BJ (cell line): ENCODE data around the gene SH2D7. TPM values are rescaled to one million over a fixed set of nuclear protein-coding genes. Genes with fewer than 3 reads are reported as not detected.

Source experiments
- CTCF ChIA-PET: fragments of 350-600 bp; formaldehyde crosslinking; extraction: SDS; loops from one replicate; lab custom pipeline; 2021; ENCODE audit warnings: antibody characterized with exemption, inconsistent platforms; lab: Yijun Ruan, JAX
- POLR2A ChIA-PET: fragments of 300-600 bp; sonication (Branson Sonifier 250); formaldehyde crosslinking; extraction: SDS; loops from one replicate; lab custom pipeline; 2021; ENCODE audit warnings: antibody characterized with exemption; lab: Charles Lee
- DNase-seq: peaks from one replicate; pipeline ENCODE4 v3.0.0-alpha.2; 2011; ENCODE audit warnings: low read depth
- H3K27me3 ChIP-seq: 2 replicates; pipeline ENCODE4 v1.6.0; 2011; ENCODE audit warnings: low read length; ENCODE audit not compliant: control insufficient read depth, insufficient read depth
- H3K36me3 ChIP-seq: 2 replicates; pipeline ENCODE4 v1.5.1; 2011; ENCODE audit warnings: low read length; ENCODE audit not compliant: control insufficient read depth, insufficient read depth
- H3K4me3 ChIP-seq: 2 replicates; pipeline ENCODE4 v1.5.1; 2011; ENCODE audit warnings: low read depth, mild to moderate bottlenecking, control low read depth, low read length
- CTCF ChIP-seq: IDR thresholded peaks from 2 replicates; pipeline ENCODE4 v1.5.1; 2011; ENCODE audit warnings: low read depth, mild to moderate bottlenecking, control low read depth, inconsistent platforms, low read length, moderate library complexity; ENCODE audit not compliant: insufficient read depth
- polyA plus RNA-seq: library from polyadenylated mRNA; depleted of rRNA; stranded (reverse); fragments of >200 nt; gene quantifications from 2 replicates; pipeline ENCODE4 v1.2.3, GENCODE V29; 2011

SH2D7 gene
- polyA plus RNA-seq, 1 experiment, result not detected

GRCh38 chr15:78084449-78084750 is 8.0 kb upstream of the SH2D7 start:
- no peak for TF ChIP-seq CTCF
- no peaks in the 10 kb centered on the region for H3K27me3 ChIP-seq
- ChIA-PET POLR2A (no interaction called here), CTCF (interaction anchor here (1.6 kb wide), 1 partner anchor 24 kb away, joined by 4 read pairs; no protein-coding TSS in a partner anchor)
- DNase-seq, result no peak
- no peak overlapping the region for H3K4me3 ChIP-seq
- no peaks in the 10 kb centered on the region for H3K36me3 ChIP-seq

- DNase-seq, result no peak
- no peak for TF ChIP-seq CTCF
- ChIA-PET POLR2A (no interaction called here), CTCF (interaction anchor here (0.8 kb wide), 1 partner anchor 126 kb away, joined by 3 read pairs; no protein-coding TSS in a partner anchor)
- no peaks in the 10 kb centered on the region; the same call in 1 of the 2 replicates for H3K27me3 ChIP-seq
- no peak overlapping the region for H3K4me3 ChIP-seq
- H3K36me3 ChIP-seq, result no peaks in the 10 kb centered on the region
Measured at GRCh38 chr15:78085928-78086327, 6.4 kb upstream of the SH2D7 start.

- no peak for TF ChIP-seq CTCF
- Histone ChIP-seq H3K4me3 (no peak overlapping the region), H3K27me3 (peaks cover 5% of the 10 kb centered on the region), H3K36me3 (no peaks in the 10 kb centered on the region)
- no peak for DNase-seq
- ChIA-PET POLR2A (no interaction called here), CTCF (interaction anchor here (1.1 kb wide), 1 partner anchor 9 kb away, joined by 3 read pairs; no protein-coding TSS in a partner anchor)
Measured at GRCh38 chr15:78087951-78088772, 4.2 kb upstream of the SH2D7 start.

- CTCF ChIA-PET, result interaction anchor here (1.1 to 1.8 kb wide), 2 partner anchors 8 to 18 kb away, joined by 3 read pairs; no protein-coding TSS in a partner anchor
- no peak overlapping the region for H3K4me3 ChIP-seq
- peaks cover 5% of the 10 kb centered on the region for H3K27me3 ChIP-seq
Measured at GRCh38 chr15:78088773-78089080, 3.6 kb upstream of the SH2D7 start.

More at GRCh38 chr15:78088773-78089080, 3.6 kb upstream of the SH2D7 start:
- no peaks in the 10 kb centered on the region for H3K36me3 ChIP-seq
- no peak for TF ChIP-seq CTCF
- DNase-seq, result no peak
- POLR2A ChIA-PET, result no interaction called here
